ENCODE data around the gene CNTFR. TPM values are rescaled to one million over a fixed set of nuclear protein-coding genes. Genes with fewer than 3 reads are reported as not detected.

Gene CNTFR
- total RNA-seq, 1 donor from 2014 or later = 4.7 TPM

DNA sequence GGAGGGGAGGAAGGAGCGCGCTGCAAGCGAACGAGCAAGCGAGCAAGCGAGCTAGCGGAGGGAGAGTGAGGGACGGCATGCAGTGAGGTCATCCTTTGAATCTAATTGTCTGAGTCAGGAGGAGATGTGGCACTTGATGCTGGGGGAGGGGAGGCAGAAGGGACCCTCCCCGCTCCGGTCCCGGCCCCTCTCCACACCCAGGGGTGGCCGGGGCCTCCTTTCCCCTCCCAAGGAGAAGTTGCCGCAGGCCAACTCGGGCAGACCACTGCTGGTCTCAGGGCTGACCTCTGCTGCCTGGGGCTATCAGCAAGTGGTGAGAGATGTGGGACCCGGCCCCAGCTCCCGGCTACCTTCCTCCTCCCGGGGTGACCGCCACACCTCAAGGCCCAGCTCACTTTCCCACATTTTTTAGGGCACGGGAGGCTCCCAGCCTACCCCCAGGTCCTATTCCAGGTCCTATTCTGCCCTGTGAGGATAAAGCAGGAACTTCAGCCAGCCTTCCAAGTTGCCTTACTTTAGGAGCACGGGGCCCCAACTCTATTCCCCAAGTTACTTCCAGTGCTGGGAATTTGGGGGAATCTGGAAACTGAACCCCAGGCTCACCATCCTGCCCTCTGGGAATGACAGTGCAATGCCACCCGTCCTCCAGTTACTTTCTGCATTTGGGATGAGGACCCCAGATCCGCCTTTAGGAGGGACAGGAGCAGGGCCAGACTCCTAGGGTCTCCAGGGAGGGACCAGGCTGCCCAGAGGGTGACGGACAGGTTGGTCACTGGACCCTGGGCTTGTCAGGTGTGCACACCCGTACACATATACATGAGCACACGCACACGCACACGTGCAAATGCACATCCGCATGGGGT, 11.1 kb downstream of the CNTFR start:
- TF ChIP-seq, protein P1, sequence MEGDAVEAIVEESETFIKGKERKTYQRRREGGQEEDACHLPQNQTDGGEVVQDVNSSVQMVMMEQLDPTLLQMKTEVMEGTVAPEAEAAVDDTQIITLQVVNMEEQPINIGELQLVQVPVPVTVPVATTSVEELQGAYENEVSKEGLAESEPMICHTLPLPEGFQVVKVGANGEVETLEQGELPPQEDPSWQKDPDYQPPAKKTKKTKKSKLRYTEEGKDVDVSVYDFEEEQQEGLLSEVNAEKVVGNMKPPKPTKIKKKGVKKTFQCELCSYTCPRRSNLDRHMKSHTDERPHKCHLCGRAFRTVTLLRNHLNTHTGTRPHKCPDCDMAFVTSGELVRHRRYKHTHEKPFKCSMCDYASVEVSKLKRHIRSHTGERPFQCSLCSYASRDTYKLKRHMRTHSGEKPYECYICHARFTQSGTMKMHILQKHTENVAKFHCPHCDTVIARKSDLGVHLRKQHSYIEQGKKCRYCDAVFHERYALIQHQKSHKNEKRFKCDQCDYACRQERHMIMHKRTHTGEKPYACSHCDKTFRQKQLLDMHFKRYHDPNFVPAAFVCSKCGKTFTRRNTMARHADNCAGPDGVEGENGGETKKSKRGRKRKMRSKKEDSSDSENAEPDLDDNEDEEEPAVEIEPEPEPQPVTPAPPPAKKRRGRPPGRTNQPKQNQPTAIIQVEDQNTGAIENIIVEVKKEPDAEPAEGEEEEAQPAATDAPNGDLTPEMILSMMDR (IDR thresholded peaks at IDR 0.05) = no peak
- peaks cover 3% of the 10 kb centered on the region for H3K27me3 ChIP-seq
- H3K9me3 ChIP-seq = no peaks in the 10 kb centered on the region
- H3K4me3 ChIP-seq = peak overlapping the region; percentile 45 to 55
- intact Hi-C loops (cut with DNase I) = no loop called here
- H3K36me3 ChIP-seq = no peaks in the 10 kb centered on the region
- peaks cover 0 to 5% of the 10 kb centered on the region in 2 donors for H3K4me1 ChIP-seq
- H3K27ac ChIP-seq = no peak overlapping the region
- no peak for DNase-seq (ENCODE audit: low spot score in 2 of 2)

DNA sequence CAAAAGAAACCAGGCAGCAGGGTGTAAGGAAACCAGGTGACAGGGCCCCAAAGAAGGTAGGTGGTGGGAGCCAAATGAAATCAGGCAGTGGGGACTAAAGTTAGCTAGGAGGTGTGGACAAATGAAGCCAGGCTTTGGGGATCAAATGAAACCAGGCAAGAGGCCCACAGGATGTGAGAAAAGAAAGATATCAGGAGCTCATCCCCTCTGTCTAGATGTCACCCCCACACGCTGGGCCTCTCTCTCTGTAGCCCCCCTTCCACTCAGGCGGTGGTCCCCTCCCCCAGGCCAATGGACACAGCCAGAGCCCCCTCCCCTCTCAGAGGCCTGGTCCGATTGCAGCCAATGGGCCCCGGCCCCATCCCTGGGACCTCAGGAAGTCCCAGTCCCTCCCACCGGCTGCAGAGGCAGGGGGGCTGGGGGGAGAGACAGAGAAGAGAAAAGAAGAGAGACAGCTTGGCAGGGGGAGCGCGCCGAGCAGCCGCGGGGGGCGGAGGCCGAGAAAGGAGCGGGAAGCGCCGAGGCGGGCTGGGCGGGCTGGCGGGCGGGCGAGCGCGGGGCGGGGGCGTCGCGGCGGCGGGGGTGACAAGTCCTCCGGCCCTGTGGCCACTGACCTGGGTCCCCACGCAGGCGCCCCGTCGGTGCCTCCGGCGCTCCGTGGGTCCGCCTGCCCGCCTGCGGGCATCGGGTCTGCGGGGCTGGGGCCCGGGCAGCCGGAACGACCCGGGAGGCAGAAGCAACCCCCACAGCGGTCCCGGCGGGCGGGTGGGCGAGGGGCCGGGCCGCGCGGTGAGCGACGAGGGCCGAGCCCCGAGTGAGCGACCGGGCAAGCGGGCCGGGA, 11.9 kb downstream of the CNTFR start:
- Histone ChIP-seq H3K9me3 (no peaks in the 10 kb centered on the region), H3K27me3 (peaks cover 3% of the 10 kb centered on the region), H3K27ac (no peak overlapping the region), H3K4me1 (peaks cover 0 to 5% of the 10 kb centered on the region in 2 donors), H3K36me3 (no peaks in the 10 kb centered on the region), H3K4me3 (peak overlapping the region; percentile 45 to 55)
- TF ChIP-seq, protein P1 (IDR thresholded peaks at IDR 0.05) = no peak
- no peak for DNase-seq (ENCODE audit: low spot score in 2 of 2)
- intact Hi-C loops (cut with DNase I) = no loop called here

DNA sequence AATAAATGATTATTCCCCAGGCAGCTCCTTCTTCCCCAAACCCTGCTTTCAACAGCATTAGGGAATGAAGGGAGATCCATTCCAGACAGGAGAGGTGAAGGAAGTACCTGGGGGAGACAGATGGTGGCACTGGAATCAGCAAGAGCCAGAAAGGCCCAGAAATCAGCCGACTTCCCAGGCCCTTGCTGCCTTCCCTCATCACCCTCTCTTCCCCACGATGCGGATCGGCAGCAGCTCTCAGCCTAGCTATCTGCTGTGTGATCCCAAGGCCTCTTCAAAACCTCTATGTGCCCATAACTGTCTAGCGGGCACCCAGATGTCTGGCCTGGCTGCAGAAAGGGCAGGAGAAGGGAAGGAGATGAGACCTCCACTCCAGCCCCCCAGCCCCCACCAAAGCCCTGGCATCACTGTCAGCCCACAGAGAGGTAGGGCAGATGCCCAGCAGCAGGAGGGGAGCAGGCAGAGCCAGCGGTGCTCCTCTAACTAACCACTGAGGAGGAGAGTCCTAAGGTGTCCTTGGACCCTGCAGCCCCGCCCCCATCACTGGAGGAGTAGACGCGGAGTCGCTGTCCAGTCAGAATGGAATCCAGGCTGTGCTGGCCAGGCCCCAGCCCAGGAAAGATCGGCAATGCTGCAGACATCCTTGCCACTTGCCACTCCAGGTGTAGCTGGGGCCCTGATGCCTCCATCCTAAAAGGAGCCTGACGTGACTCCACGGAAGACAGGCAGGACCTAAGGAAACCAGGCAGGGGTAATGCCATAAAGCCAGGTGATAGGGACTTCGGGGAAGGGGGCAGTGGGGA, 12.7 kb downstream of the CNTFR start:
- H3K27me3 ChIP-seq = peaks cover 3% of the 10 kb centered on the region
- TF ChIP-seq, protein P1 (IDR thresholded peaks at IDR 0.05) = no peak
- H3K4me1 ChIP-seq = peaks cover 0 to 5% of the 10 kb centered on the region in 2 donors
- H3K36me3 ChIP-seq = no peaks in the 10 kb centered on the region
- no peak overlapping the region for H3K27ac ChIP-seq
- intact Hi-C loops (cut with DNase I) = no loop called here
- no peak overlapping the region for H3K4me3 ChIP-seq
- no peak for DNase-seq (ENCODE audit: low spot score in 2 of 2)
- no peaks in the 10 kb centered on the region for H3K9me3 ChIP-seq

DNA sequence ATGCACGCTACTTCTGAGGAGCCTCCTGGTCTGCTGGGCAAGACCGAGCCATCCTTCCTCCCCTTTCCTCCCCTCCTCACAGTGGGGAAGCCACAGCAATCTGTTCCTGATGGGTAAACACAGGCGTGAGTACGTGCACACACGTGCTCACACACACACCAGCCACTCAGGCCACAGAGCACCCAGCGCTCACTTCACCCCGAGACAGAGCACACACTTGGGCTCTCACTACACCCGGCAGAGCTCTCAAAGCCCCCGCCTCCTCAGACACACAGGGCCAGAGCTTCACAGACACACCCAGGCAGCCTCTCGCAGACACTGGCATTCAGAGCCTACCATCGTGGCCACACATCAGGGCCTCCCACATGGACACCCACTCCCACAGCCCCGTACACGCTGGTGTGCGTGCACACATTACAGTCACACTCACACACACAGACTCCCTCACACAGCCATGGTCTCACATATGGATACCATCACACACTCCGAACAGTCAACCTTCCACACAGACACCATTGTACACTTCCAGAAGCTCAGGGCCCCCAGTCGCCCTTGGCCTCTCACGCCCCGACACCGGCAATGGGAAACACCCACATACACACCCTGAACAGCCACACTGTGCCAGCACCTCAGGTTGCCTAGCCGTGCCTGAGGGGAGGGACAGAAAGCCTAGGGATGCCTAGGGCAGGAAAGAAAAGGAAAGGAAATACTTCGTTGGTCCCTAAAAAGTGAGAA, 13.5 kb downstream of the CNTFR start:
- intact Hi-C loops (cut with DNase I) = no loop called here
- H3K36me3 ChIP-seq = no peaks in the 10 kb centered on the region
- no peak for DNase-seq (ENCODE audit: low spot score in 2 of 2)
- TF ChIP-seq, protein P1 (IDR thresholded peaks at IDR 0.05) = no peak
- no peak overlapping the region for H3K4me3 ChIP-seq
- H3K27me3 ChIP-seq = peaks cover 3% of the 10 kb centered on the region
- no peaks in the 10 kb centered on the region for H3K9me3 ChIP-seq
- H3K4me1 ChIP-seq = peaks cover 0 to 5% of the 10 kb centered on the region in 2 donors
- H3K27ac ChIP-seq = no peak overlapping the region

DNA sequence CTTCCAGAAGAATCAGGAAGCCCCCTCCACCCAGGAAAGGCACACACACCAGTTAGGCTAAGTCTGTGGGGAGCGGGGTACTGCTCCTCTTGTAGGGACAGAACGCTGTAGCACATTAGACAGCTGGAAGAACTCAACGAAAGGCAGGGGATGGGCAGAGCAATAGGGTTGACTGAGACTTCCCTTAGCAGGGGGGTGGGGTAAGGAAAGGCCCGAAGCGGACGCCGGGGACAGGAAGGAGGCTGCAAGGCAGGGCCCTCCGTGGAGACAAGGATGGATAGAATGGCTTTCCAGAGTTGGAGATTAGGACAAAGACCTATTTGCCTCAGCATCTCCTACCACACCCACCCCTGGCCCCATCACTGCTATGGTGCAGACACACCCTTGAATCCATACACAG, 14.3 kb downstream of the CNTFR start:
- DNase-seq (ENCODE audit: low spot score in 2 of 2) = no peak
- Histone ChIP-seq H3K27me3 (peaks cover 3% of the 10 kb centered on the region), H3K9me3 (no peaks in the 10 kb centered on the region), H3K4me1 (peaks cover 0 to 5% of the 10 kb centered on the region in 2 donors), H3K36me3 (no peaks in the 10 kb centered on the region), H3K4me3 (no peak overlapping the region), H3K27ac (no peak overlapping the region)
- intact Hi-C loops (cut with DNase I) = no loop called here
- TF ChIP-seq, protein P1 (IDR thresholded peaks at IDR 0.05) = no peak
